Choroid plexus epithelial cell (primary cell): ENCODE measurements around the gene PGAP6.

Experiments used
- DNase-seq: peaks from one replicate; pipeline ENCODE4 v3.0.0-alpha.2; 2010; ENCODE audit warnings: low read depth
- H3K4me3 ChIP-seq: 2 replicates; pipeline ENCODE4 v1.5.1; 2011; ENCODE audit warnings: low read depth, mild to moderate bottlenecking, control low read depth, low read length, moderate library complexity
- CTCF ChIP-seq: conservative IDR thresholded peaks from 2 replicates; pipeline ENCODE4 v1.5.1; 2011; ENCODE audit warnings: low read depth, mild to moderate bottlenecking, control low read depth, inconsistent platforms, low read length, moderate library complexity

The PGAP6 gene

DNA sequence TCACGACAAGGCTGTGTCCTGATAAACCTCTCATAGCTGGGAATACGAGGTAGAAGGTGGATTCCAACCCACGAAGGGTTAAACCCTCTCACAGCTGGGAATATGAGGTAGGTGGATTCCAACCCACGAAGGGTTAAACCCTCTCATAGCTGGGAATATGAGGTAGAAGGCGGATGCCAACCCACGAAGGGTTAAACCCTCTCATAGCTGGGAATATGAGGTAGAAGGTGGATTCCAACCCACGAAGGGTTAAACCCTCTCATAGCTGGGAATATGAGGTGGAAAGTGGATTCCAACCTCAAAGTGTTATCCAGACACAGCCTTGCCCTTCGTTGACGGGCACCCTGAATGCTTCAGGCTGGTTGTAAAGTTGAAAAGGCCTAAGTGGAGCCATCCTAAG is 60.2 kb downstream of the PGAP6 start:
- no peak for TF ChIP-seq CTCF
- no peak overlapping the region for H3K4me3 ChIP-seq
- DNase-seq, result no peak
